HG03442 (cell line): ENCODE measurements around the gene RNGTT.

Experiments used
- ATAC-seq: cut with Tn5 transposase; IDR thresholded peaks from one replicate; pipeline ENCODE4 v1.9.1; 2021; ENCODE audit warnings: mild to moderate bottlenecking, moderate library complexity; ENCODE audit not compliant: unreplicated experiment

The RNGTT gene

DNA sequence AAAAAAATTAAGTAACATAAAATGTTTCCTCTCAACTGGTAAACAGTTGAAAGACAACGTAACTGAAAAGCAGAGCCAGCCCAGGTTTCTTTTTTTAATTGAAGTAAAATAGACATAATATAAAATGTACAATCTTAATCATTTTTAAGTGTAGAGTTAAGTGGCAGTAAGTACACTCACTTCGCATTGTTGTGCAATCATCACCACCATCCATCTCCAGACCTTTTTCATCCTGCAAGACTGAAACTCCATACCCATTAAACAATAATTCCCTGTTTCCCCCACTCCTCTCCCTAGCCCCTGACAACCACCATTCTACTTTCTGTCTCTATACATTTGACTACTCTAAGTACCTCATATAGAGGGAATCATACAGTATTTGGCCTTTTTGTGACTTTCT, 395.7 kb downstream of the RNGTT start:
- no peak for ATAC-seq

DNA sequence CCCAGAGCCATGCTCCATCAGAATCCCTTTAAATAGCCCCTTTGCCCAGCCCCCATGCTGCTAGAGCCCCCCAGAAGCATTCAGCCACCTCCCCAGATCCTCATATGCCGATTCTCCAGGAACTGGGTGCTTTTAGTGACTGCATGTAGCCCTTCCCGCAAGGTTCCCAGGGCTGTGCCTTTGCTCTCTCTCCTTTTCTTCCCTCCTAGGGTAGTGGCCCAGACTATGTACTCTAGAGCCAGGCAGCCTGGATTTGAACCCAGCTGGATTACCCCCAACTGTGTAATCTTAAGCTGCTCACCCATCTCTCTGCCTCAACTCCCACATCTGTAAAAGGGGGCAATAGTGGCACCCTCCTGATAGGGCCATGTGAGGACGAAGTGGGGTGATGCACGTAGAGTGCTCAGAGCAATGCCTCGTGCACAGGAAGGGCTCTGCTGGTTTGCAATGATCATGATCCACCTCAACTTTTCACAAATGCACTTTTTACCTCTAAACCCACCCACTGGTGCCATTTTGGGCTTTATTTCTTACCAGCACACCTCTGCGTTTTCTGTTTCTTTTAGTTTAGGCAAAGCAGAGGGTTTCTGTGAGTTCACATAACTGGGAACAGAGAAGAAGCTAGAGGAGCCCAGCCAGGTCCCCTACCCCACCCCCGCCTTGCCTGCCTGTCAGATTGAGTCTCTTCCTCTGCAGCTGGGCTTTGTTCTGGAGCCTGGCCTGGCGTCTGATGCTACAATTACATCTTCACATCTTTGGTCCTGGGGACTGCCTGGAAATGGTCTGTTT, 396.5 kb downstream of the RNGTT start:
- ATAC-seq = peak; percentile 76

DNA sequence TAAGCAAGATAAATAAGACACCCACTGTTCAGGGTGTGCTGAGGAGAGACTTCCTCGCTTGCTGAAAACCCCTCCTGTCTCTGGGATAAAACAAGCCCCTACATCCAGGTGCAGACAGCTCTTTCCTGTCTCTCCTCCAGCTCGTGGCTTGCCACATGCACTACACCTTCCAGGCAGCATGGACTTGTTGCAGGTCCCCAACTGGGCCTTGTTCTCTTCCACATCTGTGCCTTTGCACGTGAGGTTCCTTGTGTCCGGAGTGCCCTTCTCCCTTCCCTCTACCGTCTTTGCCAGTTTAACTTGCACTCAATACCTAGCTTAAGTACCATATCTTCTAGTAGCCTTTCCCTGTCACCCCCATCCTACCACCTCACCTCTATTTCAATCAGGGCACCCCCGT, 397.6 kb downstream of the RNGTT start:
- ATAC-seq = no peak

- ATAC-seq = no peak
Observed at GRCh38 chr6:88565409-88565811, 398.0 kb downstream of the RNGTT start.

GRCh38 chr6:88563277-88563625, 400.2 kb downstream of the RNGTT start:
- no peak for ATAC-seq

DNA sequence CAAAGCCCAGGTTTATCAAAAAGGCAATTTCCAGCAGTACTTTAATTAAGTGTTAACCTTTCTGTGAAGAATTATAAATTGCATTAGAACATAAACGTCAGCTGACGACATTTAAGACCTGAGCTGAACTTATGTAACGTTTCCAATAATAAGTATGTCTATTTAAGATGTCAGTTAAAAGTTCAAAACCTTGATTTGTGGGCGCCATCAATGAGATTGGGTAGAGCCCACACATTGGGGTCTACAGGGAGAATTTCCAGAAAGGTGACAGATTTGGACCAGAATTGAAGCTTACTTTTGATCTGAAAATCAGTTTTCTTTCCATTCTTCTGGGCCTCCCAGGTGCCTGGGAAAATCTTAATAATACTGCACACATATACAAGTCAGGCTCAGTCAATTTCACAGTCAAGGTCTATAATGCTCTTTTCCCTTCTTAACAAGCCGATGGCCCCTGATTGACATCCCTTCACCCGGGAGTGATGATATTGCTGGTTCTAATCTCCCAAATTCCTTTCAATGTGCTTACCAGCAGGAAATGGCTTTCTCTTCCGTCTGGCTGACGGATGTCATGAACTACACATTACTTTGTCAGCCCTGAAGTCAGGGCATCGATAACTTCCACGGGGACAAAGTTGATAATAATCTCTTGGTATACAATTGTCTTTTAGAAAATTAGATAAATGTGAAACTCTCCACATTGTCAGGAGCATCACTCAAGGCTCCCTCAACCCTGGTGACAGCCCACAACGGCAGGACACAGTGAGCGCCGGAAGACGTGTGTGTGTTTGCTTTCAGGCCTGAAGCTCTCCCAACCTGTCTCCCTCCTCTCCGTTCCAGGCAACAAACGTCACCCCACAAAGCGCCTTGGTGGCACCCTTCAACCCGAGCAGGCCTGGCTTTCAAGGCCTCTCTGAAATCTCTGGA, 400.8 kb downstream of the RNGTT start:
- ATAC-seq = no peak

- ATAC-seq = no peak
Observed at GRCh38 chr6:88561954-88562315, 401.5 kb downstream of the RNGTT start.

DNA sequence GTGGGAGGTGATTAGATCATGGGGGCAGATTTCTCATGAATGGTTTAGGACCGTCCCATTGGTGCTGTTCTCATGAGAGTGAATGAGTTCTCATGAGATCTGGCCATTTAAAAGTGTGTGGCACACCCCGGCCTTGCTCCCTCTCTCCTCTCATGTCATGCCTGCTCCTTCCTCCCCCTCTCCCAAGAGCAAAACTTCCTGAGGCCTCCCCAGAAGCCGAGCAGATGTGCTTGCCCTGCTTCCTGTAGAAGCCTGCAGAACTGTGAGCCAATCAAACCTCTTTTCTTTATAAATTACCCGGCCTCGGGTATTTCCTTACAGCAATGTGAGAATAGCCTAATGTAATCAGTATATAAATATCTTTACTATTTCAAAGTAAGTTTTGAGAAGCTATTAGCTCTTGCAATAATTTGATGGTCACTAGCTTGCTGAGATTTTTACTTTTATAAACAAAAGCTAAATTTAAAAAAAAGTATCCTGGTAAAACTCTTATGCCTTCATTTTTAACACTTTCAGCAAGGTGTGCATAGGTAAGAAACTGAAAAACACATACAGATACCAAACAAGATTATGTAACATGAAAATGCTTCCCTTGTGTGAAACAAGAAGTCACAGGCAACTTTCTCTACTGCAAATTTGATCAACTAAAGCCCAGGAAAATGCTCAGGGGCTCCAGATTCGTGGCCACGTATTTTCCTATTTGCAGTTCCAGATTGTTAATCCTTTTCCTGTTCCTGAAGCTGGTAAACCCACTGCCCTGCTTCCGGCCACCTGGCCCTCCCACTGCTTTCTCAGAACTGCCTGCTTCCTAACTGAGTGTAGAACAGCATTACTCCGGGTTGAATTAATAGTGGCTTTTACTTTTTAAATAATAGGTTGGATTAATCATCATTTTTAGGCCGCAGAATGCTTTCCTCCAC, 402.1 kb downstream of the RNGTT start:
- ATAC-seq = no peak
